Duodenal mucosa (tissue), 2 donors: ENCODE measurements around the gene RBM47.
"Not testable (repeated sequence)": the region's sequence is repeated elsewhere in the genome, so short reads cannot be mapped to it uniquely, and the experiment has no call there.

ENCODE experiments used
- H3K27ac ChIP-seq: one replicate; pipeline ENCODE4 v1.7.0; 2013; ENCODE audit warnings: low read depth, low read length
- H3K27me3 ChIP-seq, 2 donors: one replicate each; pipeline ENCODE4 v1.7.0; 2013; ENCODE audit warnings: low read length in 2 of 2, control low read depth in 1 of 2; ENCODE audit not compliant: insufficient read depth in 2 of 2, control insufficient read depth in 1 of 2
- H3K36me3 ChIP-seq, 2 donors: one replicate each; pipeline ENCODE4 v1.7.0; 2013; ENCODE audit warnings: low read length in 2 of 2, control low read depth in 1 of 2; ENCODE audit not compliant: insufficient read depth in 2 of 2, control insufficient read depth in 1 of 2
- H3K4me1 ChIP-seq, 2 donors: one replicate each; pipeline ENCODE4 v1.7.0; 2013; ENCODE audit warnings: low read length in 2 of 2, control low read depth in 1 of 2; ENCODE audit not compliant: insufficient read depth in 2 of 2, control insufficient read depth in 1 of 2
- H3K4me3 ChIP-seq, 2 donors: one replicate each; pipeline ENCODE4 v1.7.0; 2013; ENCODE audit warnings: low read length in 2 of 2, low read depth in 1 of 2
- H3K9ac ChIP-seq, 2 donors: one replicate each; pipeline ENCODE4 v1.7.0; 2013; ENCODE audit warnings: low read length in 2 of 2, low read depth in 1 of 2
- H3K9me3 ChIP-seq, 2 donors: one replicate each; pipeline ENCODE4 v1.7.0; 2013; ENCODE audit warnings: low read length in 2 of 2, control low read depth in 1 of 2; ENCODE audit not compliant: control insufficient read depth in 1 of 2

The RBM47 gene

DNA sequence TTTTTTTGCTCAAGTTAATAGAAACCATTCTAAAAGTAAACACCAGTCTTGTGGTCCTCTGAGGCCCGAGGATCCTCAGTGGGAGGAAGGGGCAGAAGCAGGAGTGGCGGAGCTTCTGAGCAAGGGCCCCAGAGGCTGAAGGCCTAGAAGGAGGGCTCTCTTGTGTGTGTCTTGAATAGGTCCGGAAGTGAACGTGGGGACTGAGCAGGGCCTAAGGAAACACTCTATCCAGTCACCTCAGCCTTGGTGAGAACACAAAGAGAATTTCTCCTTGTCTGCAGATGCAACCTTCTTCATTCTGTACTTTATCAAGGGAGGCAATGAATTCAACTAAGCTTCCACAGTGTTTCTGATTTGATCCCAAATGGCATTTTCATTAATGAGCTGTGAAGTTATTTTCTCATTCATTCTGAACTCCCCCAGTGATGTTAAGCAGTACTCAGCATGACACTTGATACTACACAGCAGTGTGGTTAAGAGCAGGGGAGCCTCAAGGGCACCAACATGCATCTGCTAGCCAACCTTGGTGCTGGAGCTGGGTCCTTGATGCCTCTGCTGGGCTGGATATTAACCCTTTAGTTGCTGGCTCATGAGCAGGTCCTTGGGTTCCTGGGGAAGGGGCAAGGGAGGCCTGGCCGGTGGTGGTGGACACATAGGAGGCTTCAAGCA, 64.7 kb downstream of the RBM47 start:
- Histone ChIP-seq H3K9ac (no peak overlapping the region), H3K36me3 (no peaks in the 10 kb centered on the region), H3K4me3 (no peak overlapping the region), H3K27ac (no peak overlapping the region), H3K27me3 (no peaks in the 10 kb centered on the region), H3K9me3 (no peaks in the 10 kb centered on the region), H3K4me1 (peaks cover 3 to 6% of the 10 kb centered on the region in 2 donors)

DNA sequence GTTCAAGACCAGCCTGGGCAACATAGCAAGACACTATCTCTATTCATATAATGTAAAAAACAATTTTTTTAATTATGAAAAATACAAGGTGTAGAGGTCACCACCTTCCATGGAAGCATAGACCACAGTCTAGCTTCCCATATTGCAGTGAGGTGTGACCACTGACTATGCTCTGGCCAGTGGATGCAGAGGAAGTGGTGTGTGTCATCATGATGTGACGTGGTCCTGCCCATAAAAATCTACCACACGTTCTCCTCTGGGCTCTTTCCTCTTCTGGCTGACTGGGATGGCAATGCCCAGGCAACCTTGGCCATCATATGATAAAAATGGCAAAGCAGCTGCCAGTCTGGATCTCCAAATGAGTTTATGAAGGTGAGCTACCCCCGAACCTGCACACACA, 65.7 kb downstream of the RBM47 start:
- Histone ChIP-seq H3K4me3 (no peak overlapping the region), H3K9ac (no peak overlapping the region), H3K27ac (no peak overlapping the region), H3K9me3 (no peaks in the 10 kb centered on the region), H3K4me1 (peaks cover 3 to 10% of the 10 kb centered on the region in 2 donors), H3K27me3 (no peaks in the 10 kb centered on the region), H3K36me3 (no peaks in the 10 kb centered on the region)

DNA sequence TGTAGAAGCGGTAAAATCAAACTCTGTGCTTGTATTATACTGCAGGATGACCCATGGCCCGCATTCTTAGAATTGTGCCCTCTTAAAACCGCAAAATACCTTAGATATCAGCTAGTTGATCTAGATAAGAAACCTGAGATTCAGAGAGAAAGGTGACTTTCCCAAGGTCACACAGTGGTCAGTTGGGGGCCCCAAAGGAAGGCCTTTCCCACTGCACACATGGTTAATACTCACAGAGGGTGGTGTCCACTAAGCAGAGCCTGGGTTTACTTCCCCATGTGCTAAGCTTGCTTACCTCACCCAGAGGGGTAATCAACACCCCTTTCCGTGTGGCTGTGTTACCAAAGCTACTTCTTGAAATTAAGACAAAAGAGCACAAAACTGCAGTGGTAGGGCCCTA, 66.3 kb downstream of the RBM47 start:
- H3K27ac ChIP-seq, result no peak overlapping the region
- peaks cover 3 to 10% of the 10 kb centered on the region in 2 donors for H3K4me1 ChIP-seq
- H3K9me3 ChIP-seq, result no peaks in the 10 kb centered on the region
- H3K4me3 ChIP-seq, result no peak overlapping the region
- H3K36me3 ChIP-seq, result no peaks in the 10 kb centered on the region
- H3K27me3 ChIP-seq, result no peaks in the 10 kb centered on the region
- no peak overlapping the region for H3K9ac ChIP-seq

DNA sequence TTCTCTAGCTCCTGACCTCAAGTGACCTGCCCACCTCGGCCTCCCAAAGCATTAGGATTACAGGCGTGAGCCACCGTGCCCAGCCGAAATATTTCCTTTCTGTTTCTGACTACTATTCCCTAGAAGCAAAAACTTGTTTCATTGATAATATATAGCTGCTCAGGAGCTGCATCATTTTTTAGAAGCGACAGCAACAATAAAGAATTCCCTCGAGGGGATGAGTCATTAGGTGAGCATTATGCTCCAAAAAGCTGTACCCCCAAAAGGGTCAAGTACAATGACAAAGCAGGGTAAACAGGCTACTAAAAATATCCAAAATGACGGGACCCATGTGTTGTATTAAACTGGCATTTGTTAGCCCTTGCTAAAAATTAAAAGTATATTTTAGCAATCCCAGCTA, 67.0 kb downstream of the RBM47 start:
- Histone ChIP-seq H3K27ac (no peak overlapping the region), H3K4me3 (no peak overlapping the region), H3K36me3 (no peaks in the 10 kb centered on the region), H3K9ac (no peak overlapping the region), H3K9me3 (no peaks in the 10 kb centered on the region), H3K27me3 (no peaks in the 10 kb centered on the region), H3K4me1 (peaks cover 3 to 10% of the 10 kb centered on the region in 2 donors)

DNA sequence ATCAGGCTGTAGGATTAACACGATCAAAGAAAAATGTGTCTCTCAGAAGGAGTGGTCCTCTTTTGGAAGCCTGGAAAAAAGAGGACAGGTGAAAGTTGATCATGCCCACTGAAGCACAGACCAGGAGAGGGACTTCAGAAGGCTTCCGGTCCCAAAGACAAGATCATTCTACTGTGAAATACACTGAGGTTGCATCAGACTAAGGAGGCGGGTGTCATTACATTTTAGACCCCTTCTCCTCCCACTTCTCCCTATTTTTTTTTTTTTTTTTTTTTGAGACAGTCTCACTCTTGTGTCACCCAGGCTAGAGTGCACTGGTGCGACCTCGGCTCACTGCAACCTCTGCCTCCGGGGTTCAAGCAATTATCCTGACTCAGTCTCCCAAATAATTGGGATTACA, 67.5 kb downstream of the RBM47 start:
- peaks cover 3 to 10% of the 10 kb centered on the region in 2 donors for H3K4me1 ChIP-seq
- H3K4me3 ChIP-seq, result no peak overlapping the region
- H3K27ac ChIP-seq, result no peak overlapping the region
- H3K36me3 ChIP-seq, result no peaks in the 10 kb centered on the region
- no peaks in the 10 kb centered on the region for H3K9me3 ChIP-seq
- no peaks in the 10 kb centered on the region for H3K27me3 ChIP-seq
- no peak overlapping the region for H3K9ac ChIP-seq

DNA sequence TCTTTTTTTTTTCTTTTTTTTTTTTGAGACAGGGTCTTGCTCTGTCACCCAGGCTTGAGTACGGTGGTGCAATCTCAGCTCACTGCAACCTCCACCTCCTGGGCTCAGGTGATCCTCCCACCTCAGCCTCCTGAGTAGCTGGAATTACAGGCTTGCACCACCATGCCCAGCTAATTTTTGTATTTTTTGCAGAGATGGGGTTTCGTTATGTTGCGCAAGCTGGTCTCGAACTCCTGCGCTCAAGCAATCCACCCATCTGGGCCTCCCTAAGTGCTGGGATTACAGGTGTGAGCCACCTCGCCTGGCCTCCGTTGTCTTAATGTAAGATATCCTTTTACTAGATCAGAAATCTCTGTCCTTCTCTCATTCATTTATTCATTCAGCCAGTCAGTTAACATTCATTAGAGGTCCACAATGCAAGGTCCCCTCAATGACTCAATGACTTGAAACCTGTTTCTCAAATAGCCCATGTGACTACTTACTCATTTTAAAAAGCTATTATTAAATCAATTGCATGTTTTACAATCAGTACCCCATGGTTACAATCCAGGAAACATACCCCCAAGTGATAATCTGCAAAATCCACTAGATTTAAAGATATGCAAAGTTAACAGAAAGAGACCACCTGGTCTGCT, 68.0 kb downstream of the RBM47 start:
- H3K4me3 ChIP-seq, H3K27ac ChIP-seq, H3K9me3 ChIP-seq, H3K36me3 ChIP-seq, H3K27me3 ChIP-seq, H3K9ac ChIP-seq, H3K4me1 ChIP-seq: not testable (repeated sequence)

DNA sequence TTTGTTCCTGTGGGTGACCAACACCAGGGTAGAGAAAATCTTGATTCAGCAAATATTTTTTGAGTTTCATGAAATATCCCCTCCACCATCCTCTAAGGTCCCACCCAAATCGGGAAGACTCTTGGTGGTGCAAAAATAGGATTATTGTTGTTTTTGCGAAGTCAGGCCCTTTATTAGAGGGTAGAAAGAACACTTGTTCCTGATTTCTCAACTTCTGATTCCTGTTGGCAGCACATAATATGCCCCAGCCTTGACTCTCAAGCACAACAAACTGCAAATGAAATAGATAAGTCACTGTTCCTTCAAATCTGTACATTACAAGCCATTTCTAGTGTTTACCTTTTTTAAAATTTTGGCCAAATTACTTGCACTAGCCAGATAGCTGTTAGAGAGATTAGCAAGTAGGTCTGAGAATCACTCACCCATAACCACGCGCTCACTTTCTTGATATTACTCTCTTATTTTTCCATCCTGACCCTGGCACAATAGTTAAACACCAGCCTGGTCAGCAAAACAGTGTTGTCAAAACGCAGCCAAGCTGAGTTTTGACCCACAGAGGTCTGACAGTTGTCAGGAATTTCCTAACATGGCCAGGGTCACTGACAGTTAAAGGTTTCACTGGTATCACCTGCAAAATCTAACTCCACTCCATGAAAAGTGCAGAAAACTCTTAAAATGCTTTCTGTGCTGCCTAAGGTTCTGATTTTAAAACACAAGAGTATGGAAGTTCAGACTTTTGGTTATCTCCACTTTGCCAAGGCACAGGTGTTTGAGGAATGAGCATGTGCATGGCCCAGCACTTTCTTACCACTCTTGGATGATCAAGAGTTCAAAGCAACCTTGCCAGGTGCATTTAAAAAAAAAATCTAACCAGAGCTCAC, 69.8 kb downstream of the RBM47 start:
- peak overlapping the region; percentile 11 for H3K27ac ChIP-seq

DNA sequence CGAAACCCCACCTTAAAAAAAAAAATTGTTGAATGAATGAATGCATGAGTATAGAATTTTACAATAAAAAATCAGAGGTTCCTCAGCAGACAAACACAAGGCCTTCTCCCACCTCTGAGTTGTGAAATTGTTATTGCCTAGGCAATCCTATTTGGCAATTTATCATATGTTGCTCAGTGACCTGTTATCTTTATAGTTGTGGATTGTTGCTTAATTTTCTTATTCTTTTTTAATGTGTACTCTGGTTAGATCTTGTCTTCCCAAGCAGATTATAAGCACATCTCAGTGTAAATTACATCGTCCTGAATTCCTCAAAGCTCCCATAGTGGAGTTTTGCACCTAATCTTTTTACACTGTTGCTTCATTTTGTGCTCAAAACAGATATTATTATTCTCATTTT, 71.9 kb downstream of the RBM47 start:
- H3K9ac ChIP-seq, result no peak overlapping the region
- no peaks in the 10 kb centered on the region for H3K9me3 ChIP-seq
- no peaks in the 10 kb centered on the region for H3K27me3 ChIP-seq
- peaks cover 3 to 10% of the 10 kb centered on the region in 2 donors for H3K4me1 ChIP-seq
- no peak overlapping the region for H3K4me3 ChIP-seq
- H3K27ac ChIP-seq, result no peak overlapping the region
- no peaks in the 10 kb centered on the region for H3K36me3 ChIP-seq

More for the DNA sequence above, 69.8 kb downstream of the RBM47 start:
- H3K9ac ChIP-seq, result no peak overlapping the region
- no peaks in the 10 kb centered on the region for H3K9me3 ChIP-seq
- no peak overlapping the region for H3K4me3 ChIP-seq
- no peaks in the 10 kb centered on the region for H3K27me3 ChIP-seq
- peaks cover 3 to 6% of the 10 kb centered on the region in 2 donors for H3K4me1 ChIP-seq
- no peaks in the 10 kb centered on the region for H3K36me3 ChIP-seq

DNA sequence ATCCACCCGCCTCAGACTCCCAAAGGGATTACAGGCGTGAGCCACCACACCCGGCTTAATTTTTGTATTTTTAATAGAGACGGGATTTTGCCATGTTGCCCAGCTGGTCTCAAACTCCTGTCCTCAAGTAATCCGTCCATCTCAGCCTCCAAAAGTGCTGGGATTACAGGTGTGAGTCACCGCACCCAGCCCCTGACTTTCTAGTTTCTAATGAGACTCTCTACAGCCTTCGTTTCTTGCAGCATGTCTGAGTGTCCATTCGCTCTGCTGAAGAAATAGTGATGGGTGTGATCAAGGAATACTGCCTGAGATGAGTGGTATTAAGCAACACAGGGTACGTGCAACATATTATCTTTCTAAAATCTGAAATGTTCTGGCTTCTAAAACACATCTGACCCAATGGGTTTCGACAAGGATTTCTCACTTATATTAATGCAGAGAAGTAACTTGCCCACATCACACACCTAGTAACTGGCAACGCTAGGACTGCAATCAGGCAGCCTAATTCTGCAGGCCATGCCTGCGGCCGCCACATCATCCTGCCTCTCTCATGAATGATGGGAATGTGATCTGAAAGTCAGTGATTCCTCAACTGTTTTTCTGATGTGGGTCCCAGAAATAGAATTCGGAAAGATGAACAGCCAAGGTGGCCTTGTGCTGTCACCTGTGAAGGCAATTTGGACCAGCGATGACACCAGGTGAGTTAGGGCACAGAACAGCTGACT, 74.3 kb downstream of the RBM47 start:
- Histone ChIP-seq H3K4me1 (peaks cover 2 to 22% of the 10 kb centered on the region in 2 donors), H3K9ac (no peak overlapping the region), H3K27ac (no peak overlapping the region)

More for the DNA sequence above, 74.3 kb downstream of the RBM47 start:
- H3K36me3 ChIP-seq, result no peaks in the 10 kb centered on the region
- no peak overlapping the region for H3K4me3 ChIP-seq
- no peaks in the 10 kb centered on the region for H3K9me3 ChIP-seq
- no peaks in the 10 kb centered on the region for H3K27me3 ChIP-seq
